Astrocyte (in vitro differentiated cells and primary cell): ENCODE results near the gene PAFAH1B2. TPM values are rescaled to one million over a fixed set of nuclear protein-coding genes. Genes with fewer than 3 reads are reported as not detected.

ENCODE experiments used
- DNase-seq: peaks from one replicate; pipeline ENCODE4 v3.0.0-alpha.2; 2010; ENCODE audit warnings: low read depth
- FAIRE-seq: peaks from 2 replicates; lab custom pipeline; 2011; peaks lifted over from hg19 to GRCh38; lab: Jason Lieb, UNC
- H2AFZ ChIP-seq: 2 replicates; pipeline ENCODE4 v1.6.0; 2012; ENCODE audit warnings: low read depth, low read length, inconsistent platforms
- H3K27ac ChIP-seq: 2 replicates; pipeline ENCODE4 v1.5.1; 2011; ENCODE audit warnings: low read depth, low read length, inconsistent platforms
- H3K27me3 ChIP-seq: 2 replicates; pipeline ENCODE4 v1.6.0; 2011; ENCODE audit warnings: low read length, inconsistent platforms; ENCODE audit not compliant: insufficient read depth
- H3K36me3 ChIP-seq: 2 replicates; pipeline ENCODE4 v1.5.1; 2011; ENCODE audit warnings: low read length, inconsistent platforms; ENCODE audit not compliant: insufficient read depth
- H3K4me1 ChIP-seq: 2 replicates; pipeline ENCODE4 v1.5.1; 2011; ENCODE audit warnings: low read length, inconsistent platforms; ENCODE audit not compliant: insufficient read depth
- H3K4me2 ChIP-seq: 2 replicates; pipeline ENCODE4 v1.6.0; 2012; ENCODE audit warnings: low read length, inconsistent platforms
- H3K4me3 ChIP-seq: 2 replicates; pipeline ENCODE4 v1.5.1; 2011; ENCODE audit warnings: low read depth, mild to moderate bottlenecking, low read length, inconsistent platforms; ENCODE audit not compliant: insufficient read depth
- H3K79me2 ChIP-seq: 2 replicates; pipeline ENCODE4 v1.6.0; 2012; ENCODE audit warnings: mild to moderate bottlenecking, low read length, inconsistent platforms; ENCODE audit not compliant: insufficient read depth
- H3K9ac ChIP-seq: 2 replicates; pipeline ENCODE4 v1.6.0; 2012; ENCODE audit warnings: mild to moderate bottlenecking, low read length, inconsistent platforms
- H3K9me3 ChIP-seq: 2 replicates; pipeline ENCODE4 v1.5.1; 2012; ENCODE audit warnings: low read depth, mild to moderate bottlenecking, low read length, inconsistent platforms; ENCODE audit not compliant: insufficient read depth
- H4K20me1 ChIP-seq: 2 replicates; pipeline ENCODE4 v1.6.0; 2012; ENCODE audit warnings: low read length, inconsistent platforms; ENCODE audit not compliant: insufficient read depth
- H3K27ac Mint-ChIP-seq: one replicate; pipeline ENCODE4 v1.8.0; 2021; ENCODE audit warnings: mild to moderate bottlenecking, mixed read lengths; ENCODE audit not compliant: unreplicated experiment
- H3K27me3 Mint-ChIP-seq: one replicate; pipeline ENCODE4 v1.8.0; 2021; ENCODE audit warnings: low read depth, mixed read lengths; ENCODE audit not compliant: unreplicated experiment
- H3K36me3 Mint-ChIP-seq: one replicate; pipeline ENCODE4 v1.8.0; 2021; ENCODE audit warnings: low read depth, mixed read lengths; ENCODE audit not compliant: unreplicated experiment
- H3K4me1 Mint-ChIP-seq: one replicate; pipeline ENCODE4 v1.8.0; 2021; ENCODE audit warnings: low read depth, mixed read lengths; ENCODE audit not compliant: unreplicated experiment
- H3K4me3 Mint-ChIP-seq: one replicate; pipeline ENCODE4 v1.8.0; 2021; ENCODE audit warnings: mild to moderate bottlenecking, moderate library complexity, mixed read lengths; ENCODE audit not compliant: unreplicated experiment
- H3K9me3 Mint-ChIP-seq: one replicate; pipeline ENCODE4 v1.8.0; 2021; ENCODE audit warnings: mild to moderate bottlenecking, mixed read lengths; ENCODE audit not compliant: unreplicated experiment
- EZH2 ChIP-seq: IDR thresholded peaks from 2 replicates; pipeline ENCODE4 v1.6.1; 2012; ENCODE audit warnings: mild to moderate bottlenecking, low read length, inconsistent platforms; ENCODE audit not compliant: insufficient read depth
- total RNA-seq: library from RNA; stranded (reverse); gene quantifications from 2 replicates; pipeline ENCODE4 v1.2.1, GENCODE V29; 2021
- TF ChIP-seq, protein P1 (sequence below): IDR thresholded peaks from 2 replicates; pipeline ENCODE4 v1.5.1; 2011; ENCODE audit warnings: low read depth, mild to moderate bottlenecking, inconsistent platforms, low read length, moderate library complexity; ENCODE audit not compliant: insufficient read depth

Gene PAFAH1B2
- total RNA-seq, 1 donor from 2014 or later = 142 TPM

DNA sequence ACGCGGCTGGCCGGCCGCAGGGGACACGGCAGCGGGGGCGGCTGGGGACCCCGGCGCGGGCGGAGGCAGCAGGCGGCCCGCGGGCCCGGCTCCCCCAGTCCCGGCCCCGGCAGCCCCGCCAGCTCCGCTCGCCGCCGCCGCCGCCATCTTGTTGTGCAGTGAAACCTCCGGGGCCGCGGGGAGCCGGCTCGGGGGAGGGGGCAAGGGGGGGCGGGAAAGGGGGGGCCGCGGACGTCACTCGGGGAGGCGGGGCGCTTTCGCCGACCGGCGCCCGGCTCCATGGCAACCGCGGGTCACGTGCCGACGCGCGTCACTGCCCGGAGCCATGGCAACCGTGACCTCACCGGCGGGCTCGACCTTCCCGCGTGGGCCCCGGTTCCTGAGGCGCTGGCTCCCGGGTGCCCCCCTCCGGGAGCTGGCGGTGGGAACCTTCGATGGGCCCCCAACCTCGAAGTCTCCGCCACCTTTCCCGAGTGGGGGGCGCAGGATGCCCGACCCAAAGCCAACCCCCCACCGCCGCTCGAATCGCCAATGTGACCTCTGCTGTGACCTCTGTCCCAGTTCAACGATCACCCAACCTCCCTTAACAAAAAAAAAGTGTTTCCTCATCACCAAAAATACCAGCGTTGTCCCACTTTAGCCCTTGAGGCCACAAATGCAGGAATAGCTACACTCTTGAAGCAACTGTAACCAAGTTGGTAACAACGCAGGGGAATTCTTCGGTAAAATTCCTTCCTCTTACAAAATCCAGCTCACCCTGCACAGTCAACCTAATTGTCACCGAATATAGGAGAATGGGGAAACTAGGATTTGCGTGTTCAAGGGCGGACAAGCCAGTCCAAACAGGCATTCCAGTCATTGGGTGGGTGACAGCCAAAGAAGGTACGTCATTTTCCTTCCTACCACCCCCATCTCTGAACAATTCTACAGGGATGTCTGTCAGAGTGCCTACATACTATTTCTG lies 45.5 kb upstream of the PAFAH1B2 start, which contains the start of gene SIK3:
Gene SIK3 (minus strand): TSS at position 160 of the 964 bp plus-strand sequence. CDS start 13 bp downstream, at position 147.
- peak; percentile 80 for DNase-seq
- Histone ChIP-seq H2AFZ (peak within 1 kb of the TSS; percentile 87), H3K4me2 (peak within 1 kb of the TSS; percentile 96), H3K9ac (peak within 1 kb of the TSS; percentile 98), H3K9me3 (no peaks in the 10 kb centered on the region), H3K27ac (peak within 1 kb of the TSS; percentile 95), H3K36me3 (no peaks in the 10 kb centered on the region), H4K20me1 (peaks cover 40% of the 10 kb centered on the region), H3K4me3 (peak within 1 kb of the TSS; percentile 74), H3K79me2 (peaks cover 49% of the 10 kb centered on the region), H3K4me1 (peaks cover 30% of the 10 kb centered on the region), H3K27me3 (no peaks in the 10 kb centered on the region)
- no peak for FAIRE-seq
- peak within 1 kb of the TSS; percentile 99 for H3K4me3 Mint-ChIP-seq
- H3K27me3 Mint-ChIP-seq = no peaks in the 10 kb centered on the region
- no peaks in the 10 kb centered on the region for H3K36me3 Mint-ChIP-seq
- TF ChIP-seq EZH2 = no peak
- TF ChIP-seq, protein P1, sequence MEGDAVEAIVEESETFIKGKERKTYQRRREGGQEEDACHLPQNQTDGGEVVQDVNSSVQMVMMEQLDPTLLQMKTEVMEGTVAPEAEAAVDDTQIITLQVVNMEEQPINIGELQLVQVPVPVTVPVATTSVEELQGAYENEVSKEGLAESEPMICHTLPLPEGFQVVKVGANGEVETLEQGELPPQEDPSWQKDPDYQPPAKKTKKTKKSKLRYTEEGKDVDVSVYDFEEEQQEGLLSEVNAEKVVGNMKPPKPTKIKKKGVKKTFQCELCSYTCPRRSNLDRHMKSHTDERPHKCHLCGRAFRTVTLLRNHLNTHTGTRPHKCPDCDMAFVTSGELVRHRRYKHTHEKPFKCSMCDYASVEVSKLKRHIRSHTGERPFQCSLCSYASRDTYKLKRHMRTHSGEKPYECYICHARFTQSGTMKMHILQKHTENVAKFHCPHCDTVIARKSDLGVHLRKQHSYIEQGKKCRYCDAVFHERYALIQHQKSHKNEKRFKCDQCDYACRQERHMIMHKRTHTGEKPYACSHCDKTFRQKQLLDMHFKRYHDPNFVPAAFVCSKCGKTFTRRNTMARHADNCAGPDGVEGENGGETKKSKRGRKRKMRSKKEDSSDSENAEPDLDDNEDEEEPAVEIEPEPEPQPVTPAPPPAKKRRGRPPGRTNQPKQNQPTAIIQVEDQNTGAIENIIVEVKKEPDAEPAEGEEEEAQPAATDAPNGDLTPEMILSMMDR = no peak
- H3K9me3 Mint-ChIP-seq = no peaks in the 10 kb centered on the region
- peak within 1 kb of the TSS; percentile 96 for H3K27ac Mint-ChIP-seq
- peaks cover 26% of the 10 kb centered on the region for H3K4me1 Mint-ChIP-seq

- no peak overlapping the region for H3K4me3 ChIP-seq
- H3K4me1 ChIP-seq = peaks cover 27% of the 10 kb centered on the region
- H3K4me3 Mint-ChIP-seq = peak overlapping the region; percentile 92
- H2AFZ ChIP-seq = no peak overlapping the region
- no peak for FAIRE-seq
- H3K27me3 ChIP-seq = no peaks in the 10 kb centered on the region
- H3K27ac Mint-ChIP-seq = no peak overlapping the region
- no peak for TF ChIP-seq EZH2
- TF ChIP-seq, protein P1 = no peak
- H3K9me3 Mint-ChIP-seq = no peaks in the 10 kb centered on the region
- no peaks in the 10 kb centered on the region for H3K36me3 ChIP-seq
- H3K9ac ChIP-seq = no peak overlapping the region
- H3K4me2 ChIP-seq = no peak overlapping the region
- no peaks in the 10 kb centered on the region for H3K27me3 Mint-ChIP-seq
- H4K20me1 ChIP-seq = peaks cover 29% of the 10 kb centered on the region
- H3K4me1 Mint-ChIP-seq = peaks cover 23% of the 10 kb centered on the region
- no peaks in the 10 kb centered on the region for H3K9me3 ChIP-seq
- no peak for DNase-seq
- H3K36me3 Mint-ChIP-seq = no peaks in the 10 kb centered on the region
- H3K79me2 ChIP-seq = peaks cover 37% of the 10 kb centered on the region
- H3K27ac ChIP-seq = no peak overlapping the region
Measured at GRCh38 chr11:117099696-117100095, 44.4 kb upstream of the PAFAH1B2 start.

DNA sequence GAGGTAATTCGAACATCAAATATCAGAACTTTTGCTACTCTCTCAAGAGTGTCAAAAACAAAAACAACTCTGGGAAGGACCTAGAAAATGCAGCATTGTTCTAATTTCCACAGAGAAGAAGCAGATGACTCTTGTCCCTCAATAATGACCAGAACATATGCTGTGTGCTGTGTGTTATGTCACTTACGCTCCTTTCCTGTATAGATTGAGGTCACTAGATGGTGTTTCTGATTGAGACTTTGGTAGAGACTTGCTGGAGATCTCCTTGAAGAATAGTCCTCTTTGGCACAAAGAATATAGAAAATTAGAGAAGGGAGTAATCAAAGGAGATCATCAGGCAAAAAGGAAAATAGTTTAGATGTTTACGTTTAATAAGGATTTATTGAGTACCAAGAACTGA lies 43.5 kb upstream of the PAFAH1B2 start:
- Mint-ChIP-seq H3K4me3 (no peak overlapping the region), H3K27ac (no peak overlapping the region), H3K9me3 (no peaks in the 10 kb centered on the region), H3K4me1 (peaks cover 15% of the 10 kb centered on the region), H3K27me3 (no peaks in the 10 kb centered on the region), H3K36me3 (no peaks in the 10 kb centered on the region)
- H3K9ac ChIP-seq = no peak overlapping the region
- no peak overlapping the region for H2AFZ ChIP-seq
- no peak overlapping the region for H3K4me3 ChIP-seq
- H3K4me2 ChIP-seq = no peak overlapping the region
- peaks cover 20% of the 10 kb centered on the region for H4K20me1 ChIP-seq
- TF ChIP-seq EZH2 = no peak
- TF ChIP-seq, protein P1 = no peak
- no peak for FAIRE-seq
- H3K4me1 ChIP-seq = peaks cover 21% of the 10 kb centered on the region
- no peak overlapping the region for H3K27ac ChIP-seq
- no peaks in the 10 kb centered on the region for H3K9me3 ChIP-seq
- no peaks in the 10 kb centered on the region for H3K36me3 ChIP-seq
- DNase-seq = no peak
- no peaks in the 10 kb centered on the region for H3K27me3 ChIP-seq
- peaks cover 29% of the 10 kb centered on the region for H3K79me2 ChIP-seq
